NCI-H1105 (cell line): ENCODE measurements around the gene OR6N1.

Experiments used
- DNase-seq: peaks from one replicate; lab custom pipeline; 2025; lab: John Stamatoyannopoulos, UW

The OR6N1 gene, protein sequence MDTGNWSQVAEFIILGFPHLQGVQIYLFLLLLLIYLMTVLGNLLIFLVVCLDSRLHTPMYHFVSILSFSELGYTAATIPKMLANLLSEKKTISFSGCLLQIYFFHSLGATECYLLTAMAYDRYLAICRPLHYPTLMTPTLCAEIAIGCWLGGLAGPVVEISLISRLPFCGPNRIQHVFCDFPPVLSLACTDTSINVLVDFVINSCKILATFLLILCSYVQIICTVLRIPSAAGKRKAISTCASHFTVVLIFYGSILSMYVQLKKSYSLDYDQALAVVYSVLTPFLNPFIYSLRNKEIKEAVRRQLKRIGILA

GRCh38 chr1:158771950-158772866 is at the start of gene OR6N1:
OR6N1 (minus strand) TSS chr1:158772195; CDS start chr1:158766682, 5,513 bp downstream.
- no peak for DNase-seq

DNA sequence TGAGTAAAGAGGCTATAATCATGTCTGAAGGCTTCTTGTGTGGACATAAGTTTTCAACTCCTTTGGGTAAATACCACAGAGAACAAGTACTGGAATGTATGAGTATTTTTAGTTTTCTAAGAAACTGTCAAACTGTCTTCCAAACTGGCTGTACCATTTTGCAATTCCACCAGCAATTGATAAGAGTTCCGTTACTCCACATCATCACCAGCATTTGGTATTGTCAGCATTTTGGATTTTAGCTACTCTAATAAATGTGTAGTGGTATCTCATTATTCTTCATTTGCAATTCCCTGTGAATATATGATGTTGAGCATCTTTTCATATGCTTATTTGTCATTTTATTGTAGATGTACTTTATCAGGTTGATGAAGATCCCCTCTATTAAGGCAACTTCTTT is 49.7 kb upstream of the OR6N1 start:
- DNase-seq = no peak

DNA sequence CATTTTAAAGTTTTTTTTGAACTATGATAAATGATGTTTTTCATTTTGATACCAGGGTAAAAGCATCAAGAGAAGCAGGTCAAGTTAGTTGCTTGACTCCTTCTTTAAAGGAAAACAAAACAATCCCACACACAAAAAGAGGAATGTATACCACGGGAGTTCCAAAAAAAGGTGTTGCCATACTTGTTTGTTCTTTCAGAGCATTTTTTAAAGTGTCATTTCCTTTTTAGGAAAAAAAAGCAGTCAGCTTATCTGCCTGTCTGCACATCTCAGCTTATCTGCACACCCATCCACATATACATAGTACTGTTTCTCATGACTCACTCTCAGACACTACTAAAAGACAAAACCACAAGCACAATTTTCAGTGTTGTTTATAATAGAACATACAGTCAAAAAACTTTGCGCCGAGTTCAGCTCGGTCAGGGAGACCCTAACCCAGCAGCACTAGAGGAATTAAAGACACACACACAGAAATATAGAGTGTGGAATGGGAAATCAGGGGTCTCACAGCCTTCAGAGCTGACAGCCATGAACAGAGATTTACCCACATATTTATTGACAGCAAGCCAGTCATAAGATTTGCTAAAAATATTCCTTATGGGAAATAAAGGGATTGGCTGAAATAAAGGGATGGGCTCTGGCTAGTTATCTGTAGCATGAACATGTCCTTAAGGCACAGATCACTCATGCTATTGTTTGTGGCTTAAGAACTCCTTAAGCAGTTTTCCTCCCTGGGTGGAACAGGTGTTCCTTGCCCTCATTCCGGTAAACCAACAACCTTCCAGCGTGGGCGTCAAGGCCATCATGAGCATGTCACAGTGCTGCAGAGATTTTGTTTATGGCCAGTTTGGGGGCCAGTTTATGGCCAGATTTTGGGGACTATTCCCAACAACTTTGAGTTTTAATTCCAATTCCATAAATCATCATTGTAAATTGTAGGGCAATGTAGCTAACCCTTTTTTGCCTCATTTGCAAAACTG is 47.8 kb upstream of the OR6N1 start:
- DNase-seq = no peak

DNA sequence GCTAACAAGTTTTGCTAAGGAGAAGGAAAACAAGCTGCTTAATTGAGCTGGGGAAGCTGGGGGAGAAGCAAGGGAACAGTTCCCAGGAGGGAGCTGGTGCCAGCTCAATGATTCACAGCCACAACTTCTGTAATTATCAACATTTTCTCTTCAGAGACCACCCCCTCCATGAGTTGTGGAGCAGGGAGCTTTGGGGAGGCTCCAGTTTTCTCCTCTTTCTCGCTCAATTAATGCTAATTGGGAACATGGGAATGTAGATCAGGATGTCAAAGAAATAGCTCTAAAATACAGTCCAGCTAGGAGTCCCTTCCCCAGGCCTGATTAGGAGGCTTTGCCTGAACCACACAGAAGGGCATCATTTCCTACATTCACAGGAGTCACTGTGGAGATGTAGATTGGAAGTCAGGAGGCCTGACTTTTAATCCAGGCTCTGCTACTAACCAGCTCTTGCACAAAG is 47.0 kb upstream of the OR6N1 start:
- no peak for DNase-seq

DNA sequence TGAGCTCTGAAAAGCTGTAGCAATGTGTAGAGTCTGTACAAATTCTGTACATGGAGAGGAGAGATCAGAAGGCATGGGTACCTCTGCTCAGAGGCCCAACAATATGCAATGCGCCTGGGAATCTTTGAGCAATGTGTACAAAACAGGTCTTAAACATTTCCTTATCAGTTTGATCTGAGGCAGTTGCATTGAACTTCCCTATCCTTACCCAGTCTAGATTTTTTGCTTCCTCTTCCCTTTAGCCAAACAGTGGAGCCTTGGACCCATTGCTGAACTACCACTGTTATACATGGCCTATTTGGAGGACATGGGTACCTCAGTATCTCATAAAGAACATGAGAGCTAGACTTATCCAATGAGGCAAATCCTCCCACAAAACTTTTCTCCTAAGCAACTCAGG is 46.6 kb upstream of the OR6N1 start:
- no peak for DNase-seq

DNA sequence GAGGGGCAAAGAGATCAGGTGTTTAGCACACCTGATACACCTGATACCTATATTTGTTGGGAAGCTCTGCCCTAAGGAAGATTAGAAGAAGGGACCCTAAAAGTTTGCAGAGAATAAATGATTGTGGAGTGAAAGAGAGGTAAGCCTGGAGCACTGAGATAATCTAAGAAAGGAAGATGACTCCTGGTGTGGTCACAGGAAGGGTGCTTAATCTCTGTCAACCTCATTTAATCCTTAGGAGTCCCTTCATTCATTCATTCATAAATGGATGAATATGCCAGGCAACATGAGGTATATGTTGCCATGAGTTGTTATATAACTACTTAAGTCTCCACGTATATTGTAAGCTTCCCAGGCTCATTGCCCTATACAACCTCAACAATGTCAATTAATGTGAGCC is 43.0 kb upstream of the OR6N1 start:
- DNase-seq = no peak

DNA sequence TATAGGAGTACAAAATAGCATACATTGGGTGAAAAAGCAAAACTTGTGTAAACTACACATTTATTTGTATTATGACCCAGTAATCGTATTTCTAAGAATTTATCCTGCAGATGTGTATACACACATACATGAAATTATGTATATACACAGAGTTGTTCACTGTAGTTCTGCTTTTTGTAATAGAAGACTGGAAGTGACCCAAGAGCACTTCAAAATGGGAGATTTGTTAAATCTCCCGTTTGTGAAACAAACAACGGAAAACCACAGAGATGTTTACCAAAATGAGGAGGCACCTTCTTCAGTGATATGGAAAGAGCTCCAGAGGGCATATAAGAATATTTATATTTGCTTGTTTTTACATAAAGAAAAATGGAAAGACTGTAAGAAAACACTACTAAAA is 41.2 kb upstream of the OR6N1 start:
- DNase-seq = no peak

- DNase-seq = no peak
These were observed 40.3 kb upstream of the OR6N1 start for GRCh38 chr1:158812336-158812735.

DNA sequence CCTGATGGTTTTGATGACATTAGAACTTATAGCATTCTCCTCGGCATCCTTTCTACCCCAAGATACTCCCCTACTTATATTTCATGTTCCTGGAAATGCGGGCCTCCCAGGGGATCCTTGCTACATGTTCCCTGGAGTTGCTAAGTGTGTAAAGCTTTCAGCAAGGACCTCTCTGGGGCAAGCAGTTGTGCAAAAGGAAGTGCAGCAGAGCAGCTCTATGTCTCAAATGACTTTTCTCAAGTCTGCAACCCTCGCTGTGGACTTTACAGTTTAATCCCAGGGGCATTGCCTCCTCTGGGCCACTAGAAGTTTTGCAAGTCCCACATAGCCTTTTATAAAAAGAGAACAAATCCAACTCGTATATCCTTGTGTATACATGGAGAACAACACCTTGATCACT is 38.3 kb upstream of the OR6N1 start:
- DNase-seq = no peak

DNA sequence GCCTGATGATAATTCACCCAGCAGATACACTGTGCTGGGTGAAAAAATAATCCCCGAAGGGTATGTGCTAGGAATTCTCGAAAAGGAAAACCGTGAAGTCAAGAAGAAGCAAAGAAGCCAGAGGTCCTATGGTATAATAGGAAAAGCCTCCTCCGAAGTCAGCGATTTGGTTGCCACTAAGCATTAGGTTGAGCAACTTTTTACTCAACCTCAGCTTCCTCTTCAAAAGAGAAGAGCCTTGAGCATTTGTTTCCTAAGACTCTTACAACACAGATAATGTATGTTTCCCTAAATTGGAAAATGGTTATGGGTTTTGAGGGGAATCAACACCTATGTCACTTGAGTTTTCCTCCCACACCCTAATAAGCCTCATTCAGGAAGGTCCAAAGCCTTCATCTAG is 37.9 kb upstream of the OR6N1 start:
- no peak for DNase-seq

- no peak for DNase-seq
These were observed 37.3 kb upstream of the OR6N1 start for GRCh38 chr1:158809256-158809655.

DNA sequence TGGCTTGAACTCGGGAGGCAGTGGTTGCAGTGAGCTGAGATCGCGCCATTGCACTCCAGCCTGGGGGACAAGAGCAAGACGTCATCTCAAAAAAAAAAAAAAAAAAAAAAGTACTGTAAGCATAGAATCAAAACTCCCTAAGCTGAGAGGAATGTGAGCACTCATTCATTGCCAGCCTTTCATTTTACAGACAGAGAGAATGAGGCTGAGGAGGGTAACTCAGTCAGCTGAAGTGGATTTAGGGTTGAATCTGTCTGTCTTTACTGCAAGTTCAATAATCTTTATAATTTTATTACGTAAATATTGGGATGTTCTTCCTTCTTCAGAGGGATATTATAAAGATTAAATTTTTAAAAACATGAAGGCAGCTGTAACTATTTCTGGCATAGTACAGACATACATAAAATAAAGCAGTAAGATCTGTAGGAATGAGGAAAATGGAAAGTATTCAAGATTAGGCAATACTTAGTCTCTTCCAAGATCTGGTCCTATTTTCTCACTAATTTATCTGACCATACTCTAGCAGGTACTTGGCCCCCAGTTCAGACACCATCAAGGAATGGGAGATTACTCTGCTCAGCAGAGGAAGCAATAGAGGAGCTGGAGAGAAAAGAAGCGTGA is 35.0 kb upstream of the OR6N1 start:
- DNase-seq = no peak

GRCh38 chr1:158803678-158804077 is 31.7 kb upstream of the OR6N1 start:
- no peak for DNase-seq

DNA sequence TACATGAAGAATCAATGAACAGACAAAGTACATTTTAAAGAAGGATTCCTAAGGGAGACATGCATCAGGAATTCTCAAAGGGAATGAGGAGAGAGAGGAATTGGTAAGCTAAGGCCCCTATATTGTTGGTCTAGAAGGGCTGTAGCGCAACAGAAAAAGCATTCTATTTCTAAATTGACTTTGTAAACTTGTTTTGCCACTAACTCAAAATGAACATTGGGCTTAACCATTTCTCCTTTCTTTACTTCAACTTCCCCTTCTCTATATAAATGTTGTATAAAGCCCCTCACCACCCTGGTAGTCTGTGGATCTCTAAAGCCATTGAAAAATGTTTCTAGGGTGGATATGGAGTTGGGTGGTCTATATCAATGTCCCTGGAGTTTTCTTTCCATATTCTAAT is 29.4 kb upstream of the OR6N1 start:
- no peak for DNase-seq

DNA sequence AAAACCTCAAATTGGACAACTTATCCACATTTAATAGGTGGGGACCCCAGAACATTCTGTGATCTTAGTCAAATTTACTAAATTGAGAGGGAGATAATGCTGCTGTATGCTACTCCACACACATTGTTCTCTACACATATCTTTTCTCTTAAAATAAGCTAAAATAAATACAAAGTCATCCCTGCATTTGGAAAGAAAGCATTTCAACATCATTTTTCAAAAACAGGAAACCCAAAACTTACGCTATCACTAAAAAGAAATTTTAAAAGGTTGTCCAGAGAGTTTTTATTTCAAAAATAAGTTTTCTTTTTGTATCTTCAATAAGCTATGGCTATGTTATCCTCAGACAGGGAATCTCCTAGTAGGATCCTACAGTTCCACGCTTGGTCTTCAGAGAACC is 28.5 kb upstream of the OR6N1 start:
- DNase-seq = no peak

GRCh38 chr1:158799689-158800088 is 27.7 kb upstream of the OR6N1 start:
- DNase-seq = no peak

DNA sequence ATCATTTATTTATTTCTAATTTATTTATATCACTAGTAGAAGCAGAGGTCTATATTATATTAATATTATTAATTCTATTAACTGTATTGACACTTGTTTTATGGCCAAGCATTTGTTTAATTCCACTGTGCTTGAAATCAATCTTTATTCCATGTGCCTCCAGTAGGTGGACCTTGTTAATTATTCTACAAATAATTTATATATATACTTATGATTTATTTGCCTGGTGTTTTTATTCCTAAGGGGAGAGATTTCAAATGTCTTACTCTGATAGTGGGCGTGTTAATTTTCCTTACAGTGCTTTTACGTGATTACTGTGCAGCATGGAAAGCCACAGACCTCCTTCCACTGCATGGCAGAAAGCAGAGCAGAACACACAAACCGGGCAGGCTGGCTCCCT is 26.5 kb upstream of the OR6N1 start:
- DNase-seq = no peak

- no peak for DNase-seq
These were observed 22.3 kb upstream of the OR6N1 start for GRCh38 chr1:158794247-158794646.

- DNase-seq = no peak
These were observed 21.6 kb upstream of the OR6N1 start for GRCh38 chr1:158793604-158794003.

DNA sequence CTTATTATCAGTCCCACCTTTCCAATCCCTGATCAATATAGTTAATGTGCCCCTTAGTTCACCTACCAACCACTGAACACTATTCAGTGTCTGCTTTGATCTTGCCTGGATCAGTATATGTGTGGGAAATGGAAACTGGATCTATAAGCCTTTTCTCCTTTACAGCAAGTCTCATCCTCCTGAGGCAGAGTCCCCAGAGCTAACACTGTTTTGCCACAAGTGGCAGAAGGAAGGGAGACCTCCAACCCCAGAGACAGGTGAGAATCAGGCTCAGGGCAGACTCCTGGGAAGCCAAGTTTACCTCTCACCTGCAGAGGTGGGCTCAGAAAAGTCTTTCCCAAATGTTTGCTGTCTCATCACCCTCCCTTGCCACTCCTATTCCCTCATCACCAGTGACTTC is 9.1 kb upstream of the OR6N1 start, which contains the start of gene OR6N2:
TSS of gene OR6N2 (minus strand) at position 101 of the 400 bp plus-strand sequence. CDS start 3,569 bp downstream, outside the sequence.
- DNase-seq = no peak

GRCh38 chr1:158754420-158754819 is 17.6 kb downstream of the OR6N1 start, which contains the start of gene OR6K6:
OR6K6 (plus strand) TSS chr1:158754720; CDS start chr1:158754888, 168 bp downstream.
- no peak for DNase-seq
